HCT116 (cell line): Measurements from ENCODE around the gene PCCA. TPM values are rescaled to one million over a fixed set of nuclear protein-coding genes. Genes with fewer than 3 reads are reported as not detected.

Experiments
- ATAC-seq: fragments of 200-7000 bp; cut with Tn5 transposase; 2 replicates; pipeline ENCODE4 v1.9.1; 2020; ENCODE audit warnings: mild to moderate bottlenecking, moderate library complexity
- BruUV-seq: library from RNA; stranded (reverse); fragments of 400-500 nt; replicated peaks from 2 replicates; lab custom pipeline; 2021; lab: Mats Ljungman, UMichigan
- CTCF ChIA-PET: fragments of 300-600 bp; sonication (Branson Sonifier 250); formaldehyde crosslinking; loops from one replicate; lab custom pipeline; 2021; ENCODE audit warnings: antibody characterized with exemption; lab: Charles Lee
- POLR2A ChIA-PET: fragments of 300-600, 350-600 bp; sonication (Branson Sonifier 250); formaldehyde crosslinking; loops from one replicate; lab custom pipeline; 2021; ENCODE audit warnings: antibody characterized with exemption; lab: Charles Lee
- RAD21 ChIA-PET, 2 experiments: fragments of 300-600 bp; sonication (Branson Sonifier 250); formaldehyde crosslinking; loops; one replicate each; lab custom pipeline; 2023; ENCODE audit warnings: low total read pairs in 2 of 2; ENCODE audit not compliant: uncharacterized antibody in 2 of 2, unreplicated experiment in 2 of 2, low non-redundant PET in 1 of 2; lab: Charles Lee
- DNase-seq: peaks from one replicate; pipeline ENCODE4 v3.0.0-alpha.2; 2010; ENCODE audit warnings: low read depth, low spot score
- H2AFZ ChIP-seq: fragments of 200-600 bp; shearing (Covaris generic), sonication (generic); 2 replicates; pipeline ENCODE4 v1.6.1; 2017; ENCODE audit warnings: low read depth, mixed run types, mixed read lengths, antibody characterized with exemption, low read length; ENCODE audit not compliant: poor library complexity, severe bottlenecking
- H3K27ac ChIP-seq: 2 replicates; pipeline ENCODE4 v1.5.1; 2012; ENCODE audit warnings: low read depth, low read length
- H3K27me3 ChIP-seq: fragments of 200-600 bp; sonication (generic); 2 replicates; pipeline ENCODE4 v1.6.1; 2016; ENCODE audit warnings: mixed run types, low read length, mixed read lengths; ENCODE audit not compliant: insufficient read depth
- H3K36me3 ChIP-seq, 2 experiments: fragments of 200-500 bp in 1 of 2; fragments of 200-600 bp in 1 of 2; sonication (Bioruptor generic) in 1 of 2; sonication (generic) in 1 of 2; 2 replicates each; pipeline versions ENCODE4 v1.5.1 to v1.6.1; 2014 to 2016; ENCODE audit warnings: low read length in 2 of 2, inconsistent platforms in 1 of 2, mixed read lengths in 1 of 2, mixed run types in 1 of 2; ENCODE audit not compliant: insufficient read depth in 2 of 2, control insufficient read depth in 1 of 2
- H3K4me1 ChIP-seq, 2 experiments: fragments of 200-600 bp in 1 of 2; sonication (generic) in 1 of 2; 2 replicates each; pipeline versions ENCODE4 v1.5.1 to v1.6.1; 2012 to 2017; ENCODE audit warnings: low read length in 2 of 2, inconsistent platforms in 1 of 2, mild to moderate bottlenecking in 1 of 2, mixed read lengths in 1 of 2, mixed run types in 1 of 2, moderate library complexity in 1 of 2; ENCODE audit not compliant: insufficient read depth in 2 of 2, control insufficient read depth in 1 of 2
- H3K4me2 ChIP-seq: fragments of 200-600 bp; sonication (generic); 2 replicates; pipeline ENCODE4 v1.6.1; 2017; ENCODE audit warnings: mixed run types, low read length, mixed read lengths
- H3K4me3 ChIP-seq, 2 experiments: fragments of 200-600 bp in 1 of 2; sonication (generic) in 1 of 2; replicated peaks in 1 of 2; 2 replicates each; pipeline ENCODE4 v1.5.1; 2011 to 2016; ENCODE audit warnings: low read length in 2 of 2, control low read depth in 1 of 2, low read depth in 1 of 2, mild to moderate bottlenecking in 1 of 2, mixed read lengths in 1 of 2, mixed run types in 1 of 2
- H3K79me2 ChIP-seq: fragments of 200-600 bp; sonication (generic); 2 replicates; pipeline ENCODE4 v1.6.1; 2017; ENCODE audit warnings: mild to moderate bottlenecking, mixed run types, low read length, moderate library complexity, mixed read lengths; ENCODE audit not compliant: insufficient read depth
- H3K9ac ChIP-seq: fragments of 200-600 bp; sonication (generic); 2 replicates; pipeline ENCODE4 v1.6.1; 2016; ENCODE audit warnings: low read length, mixed read lengths
- H3K9me2 ChIP-seq: fragments of 200-600 bp; sonication (generic), shearing (Covaris generic); 2 replicates; pipeline ENCODE4 v1.6.1; 2017; ENCODE audit warnings: mixed run types, mild to moderate bottlenecking, moderate library complexity; ENCODE audit not compliant: insufficient read depth
- H3K9me3 ChIP-seq, 2 experiments: fragments of 200-500 bp in 1 of 2; fragments of 200-600 bp in 1 of 2; sonication (Bioruptor generic) in 1 of 2; sonication (generic) in 1 of 2; 2 replicates each; pipeline ENCODE4 v1.6.1; 2014 to 2017; ENCODE audit warnings: low read length in 2 of 2, mixed read lengths in 2 of 2, inconsistent platforms in 1 of 2, low read depth in 1 of 2, mild to moderate bottlenecking in 1 of 2, mixed run types in 1 of 2, moderate library complexity in 1 of 2; ENCODE audit not compliant: control insufficient read depth in 1 of 2, insufficient read depth in 1 of 2
- H4K20me1 ChIP-seq: fragments of 200-600 bp; sonication (generic), shearing (Covaris generic); 2 replicates; pipeline ENCODE4 v1.6.1; 2017; ENCODE audit warnings: mixed run types, mild to moderate bottlenecking, moderate library complexity; ENCODE audit not compliant: insufficient read depth
- ATF3 ChIP-seq: IDR thresholded peaks from 2 replicates; pipeline ENCODE4 v1.6.1; 2012
- CBX3 ChIP-seq: IDR thresholded peaks from 2 replicates; pipeline ENCODE4 v1.6.1; 2012; ENCODE audit warnings: low read depth
- CEBPB ChIP-seq: IDR thresholded peaks from 2 replicates; pipeline ENCODE4 v1.6.1; 2012; ENCODE audit warnings: low read depth
- EGR1 ChIP-seq: IDR thresholded peaks from 2 replicates; pipeline ENCODE4 v1.6.1; 2012; ENCODE audit warnings: low read depth
- ELF1 ChIP-seq: IDR thresholded peaks from 2 replicates; pipeline ENCODE4 v1.6.1; 2012; ENCODE audit warnings: low read depth, borderline replicate concordance
- EZH2phosphoT487 ChIP-seq: fragments of 200-600 bp; IDR thresholded peaks from 2 replicates; pipeline ENCODE4 v1.6.1; 2018; ENCODE audit warnings: antibody characterized with exemption, borderline replicate concordance
- FOSL1 ChIP-seq: IDR thresholded peaks from 2 replicates; pipeline ENCODE4 v1.6.1; 2012; ENCODE audit warnings: low read depth
- MAX ChIP-seq: IDR thresholded peaks from 2 replicates; pipeline ENCODE4 v1.6.1; 2012
- POLR2A ChIP-seq: IDR thresholded peaks from 2 replicates; pipeline ENCODE4 v1.7.0; 2011; ENCODE audit warnings: borderline replicate concordance; ENCODE audit not compliant: insufficient read depth, insufficient read length; ENCODE audit errors: extremely low read depth
- POLR2AphosphoS5 ChIP-seq: IDR thresholded peaks from 2 replicates; pipeline ENCODE4 v1.6.1; 2011; ENCODE audit warnings: mild to moderate bottlenecking, low read depth, low read length, moderate library complexity
- REST ChIP-seq: IDR thresholded peaks from 2 replicates; pipeline ENCODE4 v1.6.1; 2012; ENCODE audit warnings: low read depth
- SP1 ChIP-seq: IDR thresholded peaks from 2 replicates; pipeline ENCODE4 v1.6.1; 2012; ENCODE audit warnings: low read depth
- SRF ChIP-seq: IDR thresholded peaks from 2 replicates; pipeline ENCODE4 v1.6.1; 2012; ENCODE audit warnings: low read depth
- TCF7L2 ChIP-seq: IDR thresholded peaks from 2 replicates; pipeline ENCODE4 v1.7.0; 2011; ENCODE audit warnings: borderline replicate concordance, inconsistent platforms; ENCODE audit not compliant: insufficient read depth, insufficient read length; ENCODE audit errors: extremely low read depth
- YY1 ChIP-seq: IDR thresholded peaks from 2 replicates; pipeline ENCODE4 v1.6.1; 2011; ENCODE audit warnings: low read length, low read depth, moderate library complexity, mild to moderate bottlenecking; ENCODE audit not compliant: insufficient replicate concordance; ENCODE audit errors: extremely low read depth
- ZBTB33 ChIP-seq: IDR thresholded peaks from 2 replicates; pipeline ENCODE4 v1.6.1; 2011; ENCODE audit warnings: mild to moderate bottlenecking, low read length, moderate library complexity; ENCODE audit not compliant: insufficient replicate concordance; ENCODE audit errors: extremely low read depth
- ZFX ChIP-seq: fragments of 450-650 bp; IDR thresholded peaks from 2 replicates; pipeline ENCODE4 v1.6.1; 2017
- ZNF274 ChIP-seq: fragments of 200-500 bp; sonication (Bioruptor generic); IDR thresholded peaks from 2 replicates; pipeline ENCODE4 v1.6.1; 2014; ENCODE audit warnings: mild to moderate bottlenecking, low read depth, low read length, inconsistent platforms
- intact Hi-C: fragments of 100-400 bp; cut with micrococcal nuclease; formaldehyde crosslinking; loops from 2 replicates; pipeline ENCODE4 v1.10.0; 2022
- total RNA-seq: library from RNA; stranded (reverse); gene quantifications from one replicate; pipeline ENCODE4 v1.2.1, GENCODE V29; 2021; ENCODE audit not compliant: unreplicated experiment
- TF ChIP-seq, protein P1 (sequence below), 3 experiments: fragments of 200-600 bp in 1 of 3; sonication (generic) in 1 of 3; IDR thresholded peaks in 2 of 3; conservative IDR thresholded peaks in 1 of 3; 2 replicates each; pipeline ENCODE4 v1.5.1; 2012 to 2017; ENCODE audit warnings: low read depth in 2 of 3, low read length in 2 of 3, antibody characterized with exemption in 1 of 3, borderline replicate concordance in 1 of 3, control low read depth in 1 of 3, mild to moderate bottlenecking in 1 of 3, mixed read lengths in 1 of 3, mixed run types in 1 of 3, moderate library complexity in 1 of 3; ENCODE audit not compliant: insufficient read depth in 1 of 3

PCCA gene
- total RNA-seq, 1 experiment from 2014 or later: 23.0 TPM

GRCh38 chr13:100399455-100399854 is 310.6 kb downstream of the PCCA start:
- no peaks in the 10 kb centered on the region for H3K36me3 ChIP-seq
- no peak overlapping the region for H2AFZ ChIP-seq
- no peak overlapping the region for H3K4me3 ChIP-seq
- no peak overlapping the region for H3K27ac ChIP-seq
- no peaks in the 10 kb centered on the region; a peak in 1 of 4 replicates for H3K9me3 ChIP-seq
- CTCF ChIA-PET: no interaction called here
- no peak for TF ChIP-seq SRF
- TF ChIP-seq FOSL1: no peak
- TF ChIP-seq POLR2A: no peak
- TF ChIP-seq ELF1: no peak
- no peak for TF ChIP-seq EGR1
- no peak for TF ChIP-seq MAX
- TF ChIP-seq REST: no peak
- TF ChIP-seq POLR2AphosphoS5: no peak
- TF ChIP-seq SP1: no peak
- no peak for TF ChIP-seq ZNF274
- no peak for TF ChIP-seq YY1
- no peak for TF ChIP-seq ZFX
- TF ChIP-seq ATF3: no peak
- TF ChIP-seq, protein P1, sequence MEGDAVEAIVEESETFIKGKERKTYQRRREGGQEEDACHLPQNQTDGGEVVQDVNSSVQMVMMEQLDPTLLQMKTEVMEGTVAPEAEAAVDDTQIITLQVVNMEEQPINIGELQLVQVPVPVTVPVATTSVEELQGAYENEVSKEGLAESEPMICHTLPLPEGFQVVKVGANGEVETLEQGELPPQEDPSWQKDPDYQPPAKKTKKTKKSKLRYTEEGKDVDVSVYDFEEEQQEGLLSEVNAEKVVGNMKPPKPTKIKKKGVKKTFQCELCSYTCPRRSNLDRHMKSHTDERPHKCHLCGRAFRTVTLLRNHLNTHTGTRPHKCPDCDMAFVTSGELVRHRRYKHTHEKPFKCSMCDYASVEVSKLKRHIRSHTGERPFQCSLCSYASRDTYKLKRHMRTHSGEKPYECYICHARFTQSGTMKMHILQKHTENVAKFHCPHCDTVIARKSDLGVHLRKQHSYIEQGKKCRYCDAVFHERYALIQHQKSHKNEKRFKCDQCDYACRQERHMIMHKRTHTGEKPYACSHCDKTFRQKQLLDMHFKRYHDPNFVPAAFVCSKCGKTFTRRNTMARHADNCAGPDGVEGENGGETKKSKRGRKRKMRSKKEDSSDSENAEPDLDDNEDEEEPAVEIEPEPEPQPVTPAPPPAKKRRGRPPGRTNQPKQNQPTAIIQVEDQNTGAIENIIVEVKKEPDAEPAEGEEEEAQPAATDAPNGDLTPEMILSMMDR (IDR thresholded peaks at IDR 0.05 in 2 of 3, conservative IDR thresholded peaks at IDR 0.05 in 1 of 3; ENCODE audit: borderline replicate concordance in 1 of 3, insufficient read depth in 1 of 3, low read depth in 2 of 3, low read length in 2 of 3): no peak
- no peak for TF ChIP-seq CEBPB
- TF ChIP-seq CBX3: no peak
- TF ChIP-seq EZH2phosphoT487: no peak
- no peak for TF ChIP-seq ZBTB33
- no peak for TF ChIP-seq TCF7L2
- no peak for DNase-seq
- H4K20me1 ChIP-seq: no peaks in the 10 kb centered on the region
- H3K4me2 ChIP-seq: no peak overlapping the region
- RAD21 ChIA-PET: no interaction called here
- POLR2A ChIA-PET: no interaction called here
- intact Hi-C loops: no loop called here
- no peaks in the 10 kb centered on the region for H3K27me3 ChIP-seq
- no peaks in the 10 kb centered on the region; the same call in 1 of the 2 replicates for H3K9me2 ChIP-seq
- no peak for ATAC-seq
- no peaks in the 10 kb centered on the region for H3K79me2 ChIP-seq
- H3K4me1 ChIP-seq: peaks cover 32 to 39% of the 10 kb centered on the region in 2 experiments
- no peak overlapping the region for H3K9ac ChIP-seq
- no TSS peak for BruUV-seq
